Measurements from ENCODE around the gene PRMT7.

PRMT7 gene

GRCh38 chr16:68370581-68371275 lies 59.9 kb downstream of the PRMT7 start:
- no peak for DNase-seq (ENCODE audit: low read depth)
- no peak for TF ChIP-seq CTCF (IDR thresholded peaks at IDR 0.05; ENCODE audit: insufficient read depth, low read depth, low read length, missing control alignments)
- H3K4me3 ChIP-seq (ENCODE audit: low read length): no peak overlapping the region

GRCh38 chr16:68371276-68371651 lies 60.4 kb downstream of the PRMT7 start:
- H3K4me3 ChIP-seq (ENCODE audit: low read length): no peak overlapping the region
- no peak for DNase-seq (ENCODE audit: low read depth)
- no peak for TF ChIP-seq CTCF (IDR thresholded peaks at IDR 0.05; ENCODE audit: insufficient read depth, low read depth, low read length, missing control alignments)

- TF ChIP-seq CTCF (IDR thresholded peaks at IDR 0.05; ENCODE audit: insufficient read depth, low read depth, low read length, missing control alignments): no peak
- DNase-seq (ENCODE audit: low read depth): no peak
- H3K4me3 ChIP-seq (ENCODE audit: low read length): no peak overlapping the region
These were observed 61.0 kb downstream of the PRMT7 start for GRCh38 chr16:68371706-68372380.

- no peak overlapping the region for H3K4me3 ChIP-seq (ENCODE audit: low read length)
- DNase-seq (ENCODE audit: low read depth): no peak
- no peak for TF ChIP-seq CTCF (IDR thresholded peaks at IDR 0.05; ENCODE audit: insufficient read depth, low read depth, low read length, missing control alignments)
These were observed 61.5 kb downstream of the PRMT7 start for GRCh38 chr16:68372381-68372720.

- TF ChIP-seq CTCF (IDR thresholded peaks at IDR 0.05; ENCODE audit: insufficient read depth, low read depth, low read length, missing control alignments): no peak
- no peak for DNase-seq (ENCODE audit: low read depth)
- no peak overlapping the region for H3K4me3 ChIP-seq (ENCODE audit: low read length)
These were observed 62.0 kb downstream of the PRMT7 start for GRCh38 chr16:68372806-68373205.

GRCh38 chr16:68373528-68374245 lies 62.9 kb downstream of the PRMT7 start:
- TF ChIP-seq CTCF (IDR thresholded peaks at IDR 0.05; ENCODE audit: insufficient read depth, low read depth, low read length, missing control alignments): no peak
- H3K4me3 ChIP-seq (ENCODE audit: low read length): no peak overlapping the region
- DNase-seq (ENCODE audit: low read depth): no peak

All from epithelial cell of esophagus (primary cell).